ENCODE data around the gene MAP3K7.

Gene MAP3K7

GRCh38 chr6:90547079-90547478, 39.8 kb downstream of the MAP3K7 start:
- H4K20me1 ChIP-seq (ENCODE audit: insufficient read depth, low read length), result no peaks in the 10 kb centered on the region
- H3K9me3 ChIP-seq (replicated peaks; ENCODE audit: insufficient read depth, low read length), result no peaks in the 10 kb centered on the region
- no peaks in the 10 kb centered on the region for H3K79me2 ChIP-seq (ENCODE audit: low read length)
- H3K9ac ChIP-seq (ENCODE audit: low read length), result no peak overlapping the region
- no peaks in the 10 kb centered on the region for H3K27me3 ChIP-seq (replicated peaks; ENCODE audit: insufficient read depth, low read length)
- TF ChIP-seq EZH2phosphoT487 (IDR thresholded peaks at IDR 0.05; ENCODE audit: low read length) (no peak), EZH2 (optimal IDR thresholded peaks at IDR 0.05; ENCODE audit: low read depth, low read length) (no peak), CTCF (IDR thresholded peaks at IDR 0.05; ENCODE audit: low read length) (no peak)
- no peak overlapping the region for H3K27ac ChIP-seq (ENCODE audit: low read length)
- no peak overlapping the region for H3K4me3 ChIP-seq (ENCODE audit: low read length)
- H3K4me2 ChIP-seq (ENCODE audit: low read depth, low read length), result no peak overlapping the region
- H3K9me2 ChIP-seq (replicated peaks; ENCODE audit: insufficient read depth, low read length), result no peaks in the 10 kb centered on the region
- H3K4me1 ChIP-seq (ENCODE audit: low read length), result no peaks in the 10 kb centered on the region
- no peaks in the 10 kb centered on the region for H3F3A ChIP-seq (ENCODE audit: insufficient read depth, low read length)
- no peaks in the 10 kb centered on the region for H3K36me3 ChIP-seq (replicated peaks; ENCODE audit: insufficient read depth, low read length)
- no peak overlapping the region for H2AFZ ChIP-seq (ENCODE audit: low read length)
- DNase-seq, result no peak

- Histone ChIP-seq H3K4me1 (ENCODE audit: low read length) (no peaks in the 10 kb centered on the region), H3K4me2 (ENCODE audit: low read depth, low read length) (no peak overlapping the region), H3K27me3 (replicated peaks; ENCODE audit: insufficient read depth, low read length) (no peaks in the 10 kb centered on the region), H4K20me1 (ENCODE audit: insufficient read depth, low read length) (no peaks in the 10 kb centered on the region), H3K9me3 (replicated peaks; ENCODE audit: insufficient read depth, low read length) (no peaks in the 10 kb centered on the region), H3K27ac (ENCODE audit: low read length) (no peak overlapping the region), H3K9ac (ENCODE audit: low read length) (no peak overlapping the region), H3F3A (ENCODE audit: insufficient read depth, low read length) (no peaks in the 10 kb centered on the region), H2AFZ (ENCODE audit: low read length) (no peak overlapping the region), H3K4me3 (ENCODE audit: low read length) (no peak overlapping the region), H3K79me2 (ENCODE audit: low read length) (no peaks in the 10 kb centered on the region), H3K36me3 (replicated peaks; ENCODE audit: insufficient read depth, low read length) (no peaks in the 10 kb centered on the region), H3K9me2 (replicated peaks; ENCODE audit: insufficient read depth, low read length) (no peaks in the 10 kb centered on the region)
- TF ChIP-seq EZH2 (optimal IDR thresholded peaks at IDR 0.05; ENCODE audit: low read depth, low read length) (no peak), EZH2phosphoT487 (IDR thresholded peaks at IDR 0.05; ENCODE audit: low read length) (no peak), CTCF (IDR thresholded peaks at IDR 0.05; ENCODE audit: low read length) (no peak)
- DNase-seq, result no peak
These were observed 41.4 kb downstream of the MAP3K7 start for GRCh38 chr6:90545448-90545847.

GRCh38 chr6:90544741-90545140, 42.1 kb downstream of the MAP3K7 start:
- Histone ChIP-seq H3F3A (ENCODE audit: insufficient read depth, low read length) (no peaks in the 10 kb centered on the region), H3K9me2 (replicated peaks; ENCODE audit: insufficient read depth, low read length) (no peaks in the 10 kb centered on the region), H3K4me3 (ENCODE audit: low read length) (no peak overlapping the region), H3K36me3 (replicated peaks; ENCODE audit: insufficient read depth, low read length) (no peaks in the 10 kb centered on the region), H3K27ac (ENCODE audit: low read length) (no peak overlapping the region), H4K20me1 (ENCODE audit: insufficient read depth, low read length) (no peaks in the 10 kb centered on the region), H3K79me2 (ENCODE audit: low read length) (no peaks in the 10 kb centered on the region), H3K9me3 (replicated peaks; ENCODE audit: insufficient read depth, low read length) (no peaks in the 10 kb centered on the region), H3K27me3 (replicated peaks; ENCODE audit: insufficient read depth, low read length) (no peaks in the 10 kb centered on the region), H2AFZ (ENCODE audit: low read length) (no peak overlapping the region), H3K4me1 (ENCODE audit: low read length) (no peaks in the 10 kb centered on the region), H3K9ac (ENCODE audit: low read length) (no peak overlapping the region), H3K4me2 (ENCODE audit: low read depth, low read length) (no peak overlapping the region)
- TF ChIP-seq EZH2 (optimal IDR thresholded peaks at IDR 0.05; ENCODE audit: low read depth, low read length) (no peak), CTCF (IDR thresholded peaks at IDR 0.05; ENCODE audit: low read length) (no peak), EZH2phosphoT487 (IDR thresholded peaks at IDR 0.05; ENCODE audit: low read length) (no peak)
- DNase-seq, result no peak

Data from MM.1S (cell line).